ENCODE results near the gene WEE1.
"Not testable (repeated sequence)": the region's sequence is repeated elsewhere in the genome, so short reads cannot be mapped to it uniquely, and the experiment has no call there.

Gene WEE1

GRCh38 chr11:9600644-9601036 is 27.2 kb downstream of the WEE1 start:
- FAIRE-seq: no peak

- no peak for FAIRE-seq
These were observed 27.8 kb downstream of the WEE1 start for GRCh38 chr11:9601037-9601875.

GRCh38 chr11:9601876-9602199 is 28.4 kb downstream of the WEE1 start:
- no peak for FAIRE-seq

- FAIRE-seq: not testable (repeated sequence)
These were observed 29.7 kb downstream of the WEE1 start for GRCh38 chr11:9603214-9603613.

GRCh38 chr11:9604134-9604533 is 30.7 kb downstream of the WEE1 start:
- FAIRE-seq: no peak

- no peak for FAIRE-seq
These were observed 32.3 kb downstream of the WEE1 start for GRCh38 chr11:9605742-9606141.

- no peak for FAIRE-seq
These were observed 33.5 kb downstream of the WEE1 start for GRCh38 chr11:9606809-9607510.

- FAIRE-seq: no peak
These were observed 34.0 kb downstream of the WEE1 start for GRCh38 chr11:9607511-9607899.

- FAIRE-seq: no peak
These were observed 35.7 kb downstream of the WEE1 start for GRCh38 chr11:9609002-9609759.

- FAIRE-seq: no peak
These were observed 36.4 kb downstream of the WEE1 start for GRCh38 chr11:9609841-9610240.

GRCh38 chr11:9613118-9613829 is 39.8 kb downstream of the WEE1 start:
- no peak for FAIRE-seq

- FAIRE-seq: no peak
These were observed 40.6 kb downstream of the WEE1 start for GRCh38 chr11:9613830-9614762.

GRCh38 chr11:9615031-9615451 is 41.6 kb downstream of the WEE1 start:
- FAIRE-seq: no peak

- FAIRE-seq: no peak
These were observed 42.7 kb downstream of the WEE1 start for GRCh38 chr11:9616042-9616675.

- FAIRE-seq: no peak
These were observed 43.4 kb downstream of the WEE1 start for GRCh38 chr11:9616858-9617257.

GRCh38 chr11:9617940-9618339 is 44.5 kb downstream of the WEE1 start:
- FAIRE-seq: no peak

GRCh38 chr11:9619004-9619403 is 45.5 kb downstream of the WEE1 start:
- no peak for FAIRE-seq

GRCh38 chr11:9619971-9620370 is 46.5 kb downstream of the WEE1 start:
- no peak for FAIRE-seq

- FAIRE-seq: not testable (repeated sequence)
These were observed 48.9 kb downstream of the WEE1 start for GRCh38 chr11:9622353-9622752.

GRCh38 chr11:9623053-9623452 is 49.6 kb downstream of the WEE1 start:
- not testable (repeated sequence) for FAIRE-seq

GRCh38 chr11:9624448-9624847 is 51.0 kb downstream of the WEE1 start:
- FAIRE-seq: no peak
